AG04449 (cell line): ENCODE data around the gene TBX15.
A peak's percentile ranks its signal among the peaks of the same experiment; 100 is the strongest.

Experiments
- CTCF ChIA-PET: fragments of 350-600 bp; formaldehyde crosslinking; extraction: SDS; loops from one replicate; lab custom pipeline; 2021; ENCODE audit warnings: antibody characterized with exemption; lab: Yijun Ruan, JAX
- POLR2A ChIA-PET: fragments of 400-600, 350-600 bp; formaldehyde crosslinking; extraction: SDS; loops from one replicate; lab custom pipeline; 2020; ENCODE audit warnings: antibody characterized with exemption, inconsistent platforms; lab: Yijun Ruan, JAX
- DNase-seq: peaks from one replicate; pipeline ENCODE4 v3.0.0-alpha.2; 2010; ENCODE audit warnings: low read depth, low spot score
- H3K4me3 ChIP-seq: 2 replicates; pipeline ENCODE4 v1.5.1; 2011; ENCODE audit warnings: low read depth, mild to moderate bottlenecking, control low read depth, low read length
- CTCF ChIP-seq: IDR thresholded peaks from one replicate; pipeline ENCODE4 v1.5.1; 2011; ENCODE audit warnings: mild to moderate bottlenecking, moderate library complexity, low read length, control low read depth, inconsistent platforms; ENCODE audit not compliant: insufficient read depth; ENCODE audit errors: missing control alignments

TBX15 gene

GRCh38 chr1:118945489-118945888, 42.7 kb downstream of the TBX15 start:
- ChIA-PET CTCF (no interaction called here), POLR2A (no interaction called here)
- no peak for DNase-seq
- TF ChIP-seq CTCF: no peak
- H3K4me3 ChIP-seq: no peak overlapping the region

DNA sequence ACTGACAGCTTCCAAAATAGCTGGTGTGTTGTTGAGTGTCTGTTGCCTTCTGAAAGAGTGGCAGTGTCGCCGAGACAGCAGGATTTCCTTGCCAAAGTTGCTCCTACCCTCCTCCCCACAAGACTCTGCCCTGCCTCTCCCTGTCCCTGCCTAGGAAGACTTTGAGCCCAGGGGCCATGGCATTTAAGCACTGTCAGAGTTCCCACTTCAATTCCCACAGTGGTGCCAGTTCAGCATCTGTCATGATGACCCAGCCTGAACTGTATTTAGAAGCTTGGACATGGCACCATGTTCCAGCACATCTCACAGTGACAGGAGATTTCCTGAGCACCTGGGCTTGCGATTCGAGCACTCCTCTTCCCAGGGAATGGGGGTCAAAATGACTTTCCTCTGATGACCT, 43.6 kb downstream of the TBX15 start:
- POLR2A ChIA-PET: no interaction called here
- no peak for DNase-seq
- CTCF ChIA-PET: interaction anchor here (1.3 kb wide), 1 partner anchor 64 kb away, joined by 4 read pairs; no protein-coding TSS in a partner anchor

DNA sequence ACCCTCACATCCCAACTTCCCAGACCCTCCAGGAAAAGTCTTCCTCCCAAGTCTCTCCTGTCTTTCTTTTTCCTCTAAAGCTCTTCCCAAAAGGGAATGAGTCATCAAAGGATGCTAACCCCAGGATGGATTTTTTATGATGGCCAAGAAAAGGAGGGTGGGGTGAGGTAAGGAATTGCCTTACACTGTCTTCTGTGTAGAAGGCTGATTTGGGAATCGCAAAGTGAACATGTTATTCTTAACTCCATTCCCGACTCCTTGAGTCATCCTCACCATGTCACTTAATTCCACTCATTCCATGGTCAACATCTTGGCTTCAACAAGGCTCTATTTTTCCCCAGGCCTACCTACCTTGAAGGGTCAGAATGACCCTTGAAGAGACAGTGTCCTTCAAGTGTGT, 44.0 kb downstream of the TBX15 start:
- DNase-seq: peak; percentile 36
- ChIA-PET POLR2A (no interaction called here), CTCF (interaction anchor here (1.3 kb wide), 1 partner anchor 64 kb away, joined by 4 read pairs; no protein-coding TSS in a partner anchor)
- TF ChIP-seq CTCF: no peak
- no peak overlapping the region for H3K4me3 ChIP-seq

More for the DNA sequence above, 43.6 kb downstream of the TBX15 start:
- TF ChIP-seq CTCF: no peak
- no peak overlapping the region for H3K4me3 ChIP-seq

DNA sequence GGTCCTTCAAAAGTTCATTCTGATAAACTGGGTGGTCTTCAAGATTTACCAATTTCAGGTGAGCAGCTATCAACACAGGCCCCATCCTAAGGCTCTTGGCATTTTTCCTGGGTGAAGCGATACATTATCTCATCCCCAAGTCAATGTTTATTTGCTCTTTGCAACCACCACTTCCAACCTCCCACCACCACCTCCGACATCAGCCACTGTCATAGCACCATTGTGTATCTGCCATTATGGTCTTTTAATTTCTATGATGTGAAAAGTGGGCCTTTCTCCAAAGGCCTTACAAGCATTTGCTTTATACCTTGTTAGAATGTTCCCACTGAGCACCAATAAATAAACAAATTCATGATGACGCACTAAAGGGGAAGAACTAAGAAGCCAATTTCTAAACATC, 47.2 kb downstream of the TBX15 start:
- ChIA-PET POLR2A (no interaction called here), CTCF (no interaction called here)
- H3K4me3 ChIP-seq: no peak overlapping the region
- DNase-seq: no peak
- no peak for TF ChIP-seq CTCF

GRCh38 chr1:118937413-118938072, 50.6 kb downstream of the TBX15 start:
- POLR2A ChIA-PET: no interaction called here

More at GRCh38 chr1:118937413-118938072, 50.6 kb downstream of the TBX15 start:
- no peak overlapping the region for H3K4me3 ChIP-seq
- CTCF ChIA-PET: interaction anchor here (0.8 to 1.4 kb wide), 2 partner anchors 9 to 22 kb away, joined by 3 to 4 read pairs; no protein-coding TSS in a partner anchor
- no peak for DNase-seq
- TF ChIP-seq CTCF: no peak
